ENCODE data around the gene RBBP9.
"Not testable (repeated sequence)": the region's sequence is repeated elsewhere in the genome, so short reads cannot be mapped to it uniquely, and the experiment has no call there.

Gene RBBP9

DNA sequence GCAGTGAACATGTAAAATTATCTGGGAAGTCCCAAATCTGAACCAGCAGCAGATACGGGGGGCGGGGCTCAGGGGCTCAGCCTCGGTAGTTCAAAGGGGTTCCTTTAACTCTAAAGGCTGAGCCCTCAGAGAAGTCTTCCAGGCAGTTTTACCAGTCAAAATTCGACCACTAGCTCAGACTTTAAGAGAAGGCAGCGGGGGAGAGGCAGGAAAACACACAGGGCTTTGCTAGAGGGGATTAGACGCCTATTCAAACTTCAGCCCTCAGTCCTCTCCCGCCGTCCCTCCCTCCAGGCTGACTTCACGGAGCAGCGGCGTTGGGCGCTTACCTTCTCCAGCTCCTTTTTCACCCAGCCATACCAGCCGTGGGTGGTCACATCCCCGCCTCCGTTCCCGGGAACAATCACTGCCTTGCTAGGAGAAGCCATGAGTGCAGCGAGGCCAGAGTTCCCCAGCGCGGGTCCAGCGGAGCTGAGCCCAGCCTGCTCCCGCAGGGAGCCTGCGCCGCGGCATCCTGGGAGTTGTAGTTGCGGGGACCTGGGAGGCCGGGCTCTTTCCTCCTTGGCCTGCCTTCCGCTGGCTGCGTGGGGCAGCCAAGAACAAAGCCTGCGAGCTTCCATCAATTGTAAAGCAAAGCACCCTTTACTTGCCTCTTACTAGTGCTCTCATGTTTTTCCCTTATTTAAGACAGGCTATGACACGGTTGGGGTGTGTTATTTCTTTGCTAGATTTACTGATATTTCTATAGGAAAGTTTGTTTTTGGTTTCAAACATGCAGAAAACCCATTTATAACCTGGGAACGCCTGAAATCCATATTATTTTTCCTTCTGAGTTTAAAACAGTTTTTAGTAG, at the start of gene RBBP9:
Gene RBBP9 (minus strand): TSS at position 486 of the 853 bp plus-strand sequence. CDS start 58 bp downstream, at position 428.
- DNase-seq, result peak; percentile 72

GRCh38 chr20:18545566-18545965, 48.5 kb upstream of the RBBP9 start:
- no peak for DNase-seq

DNA sequence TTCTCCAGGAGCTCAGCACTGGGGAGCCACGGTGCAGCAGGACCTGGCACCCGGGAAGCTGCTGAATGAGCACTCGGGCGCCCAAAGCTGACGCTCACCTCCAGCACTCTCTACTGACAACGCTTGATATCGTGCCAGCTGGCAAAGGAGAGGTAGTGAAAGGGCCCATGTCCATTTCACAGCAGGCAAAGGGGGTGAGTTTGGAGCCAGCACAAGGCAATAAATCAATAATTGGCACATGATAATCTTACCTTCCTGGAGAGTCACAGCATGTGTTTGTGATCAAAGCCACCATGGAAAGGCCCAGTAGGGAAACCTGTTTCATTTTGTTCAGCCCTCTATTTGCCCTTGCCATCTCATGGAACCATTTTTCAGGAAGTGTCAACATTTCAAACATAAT, 46.9 kb upstream of the RBBP9 start:
- no peak for DNase-seq

DNA sequence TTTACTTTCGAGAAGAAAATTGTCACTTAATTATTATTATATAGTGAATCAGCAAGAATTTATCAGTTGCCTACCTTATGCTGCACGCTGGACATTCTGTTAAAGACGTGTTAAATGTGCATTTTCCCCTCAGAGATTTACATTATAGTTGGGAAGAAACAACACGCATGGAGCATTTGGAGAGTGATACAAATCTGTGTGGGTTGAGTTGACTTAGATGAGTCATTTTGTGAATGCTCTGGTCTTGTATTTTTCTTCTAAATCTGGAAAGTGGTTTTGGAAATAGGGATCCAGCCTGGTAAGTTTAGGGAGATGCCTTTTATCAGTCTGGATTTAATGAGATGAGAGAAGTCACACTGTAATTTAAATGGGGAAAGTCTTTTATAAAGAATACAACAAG, 46.2 kb upstream of the RBBP9 start:
- DNase-seq, result no peak

DNA sequence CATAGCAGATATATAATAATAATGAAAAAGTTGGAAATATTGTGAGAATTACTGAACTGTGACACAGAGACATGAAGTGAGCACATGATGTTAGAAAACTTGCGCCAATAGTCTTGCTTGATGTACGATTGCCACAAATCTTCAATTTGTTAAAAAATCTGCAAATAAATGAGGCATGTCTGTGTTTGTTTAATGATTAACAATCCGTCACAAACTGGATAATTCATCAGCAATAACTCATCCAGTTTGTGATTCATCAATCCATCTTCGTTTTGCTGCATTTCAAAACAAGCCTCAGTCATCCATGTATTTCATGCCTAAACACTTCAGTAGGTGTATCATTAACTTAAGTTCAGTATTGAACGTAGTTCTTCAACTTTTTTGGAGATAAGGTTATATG, 44.7 kb upstream of the RBBP9 start:
- no peak for DNase-seq

- DNase-seq, result no peak
Observed at GRCh38 chr20:18537651-18538050, 40.6 kb upstream of the RBBP9 start.

GRCh38 chr20:18533978-18534644, 37.1 kb upstream of the RBBP9 start:
- DNase-seq, result no peak

GRCh38 chr20:18533491-18533890, 36.5 kb upstream of the RBBP9 start:
- no peak for DNase-seq

DNA sequence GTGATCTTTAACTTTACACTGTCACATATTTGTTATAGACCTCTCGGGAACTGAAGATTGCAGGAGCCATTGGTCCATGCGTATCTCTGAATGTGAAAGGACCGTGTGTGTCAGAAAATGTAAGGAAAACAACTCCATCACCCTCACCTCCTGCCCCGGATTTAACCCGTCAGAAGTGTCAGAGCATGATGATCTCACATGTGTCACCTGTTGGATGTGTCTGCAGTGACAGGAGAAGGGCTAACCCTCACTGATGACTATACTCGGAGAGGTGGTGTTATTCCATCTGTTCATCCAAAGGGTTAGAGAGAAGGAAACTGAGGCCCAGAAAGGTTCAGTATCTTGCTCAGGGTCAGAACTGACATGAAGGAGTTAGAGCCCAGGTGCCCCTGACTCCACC, 35.6 kb upstream of the RBBP9 start:
- DNase-seq, result no peak

GRCh38 chr20:18529041-18529440, 32.0 kb upstream of the RBBP9 start:
- DNase-seq, result no peak

DNA sequence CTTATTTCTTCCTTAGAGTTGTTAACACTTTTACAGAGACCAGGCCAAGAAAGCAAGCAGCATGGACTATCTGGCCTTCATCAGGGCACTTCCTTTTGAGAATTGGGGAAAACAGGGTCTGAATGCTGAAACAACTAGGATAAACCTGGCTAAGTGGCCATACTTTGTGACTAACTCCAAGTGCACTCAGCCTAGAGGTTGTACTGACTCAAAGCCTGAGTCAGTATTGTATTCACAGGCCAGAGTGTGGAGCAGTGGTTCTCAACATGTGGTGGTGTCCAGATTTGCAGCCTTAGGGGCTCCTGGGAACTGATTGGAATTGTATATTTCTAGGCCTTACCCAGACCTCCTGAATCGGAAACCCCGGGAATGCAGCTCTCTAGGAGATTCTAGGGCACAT, 30.8 kb upstream of the RBBP9 start:
- no peak for DNase-seq

DNA sequence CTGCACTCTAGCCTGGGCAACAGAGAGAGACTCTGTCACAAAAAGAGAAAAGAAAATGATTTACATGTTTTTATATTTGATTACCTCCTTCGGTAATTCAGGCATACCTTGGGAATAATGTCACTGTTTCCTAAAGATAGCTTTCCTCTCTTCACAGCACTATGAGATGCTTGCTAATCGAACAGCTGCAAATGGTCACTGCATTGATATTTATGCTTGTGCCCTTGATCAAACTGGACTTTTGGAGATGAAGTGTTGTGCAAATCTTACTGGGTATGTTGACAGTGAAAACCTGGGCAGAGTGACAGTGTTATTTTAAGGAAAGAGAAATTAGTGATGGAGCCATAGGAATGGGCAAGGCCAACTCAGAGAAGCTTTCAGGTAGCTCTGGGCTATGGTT, 30.3 kb upstream of the RBBP9 start:
- DNase-seq, result no peak

DNA sequence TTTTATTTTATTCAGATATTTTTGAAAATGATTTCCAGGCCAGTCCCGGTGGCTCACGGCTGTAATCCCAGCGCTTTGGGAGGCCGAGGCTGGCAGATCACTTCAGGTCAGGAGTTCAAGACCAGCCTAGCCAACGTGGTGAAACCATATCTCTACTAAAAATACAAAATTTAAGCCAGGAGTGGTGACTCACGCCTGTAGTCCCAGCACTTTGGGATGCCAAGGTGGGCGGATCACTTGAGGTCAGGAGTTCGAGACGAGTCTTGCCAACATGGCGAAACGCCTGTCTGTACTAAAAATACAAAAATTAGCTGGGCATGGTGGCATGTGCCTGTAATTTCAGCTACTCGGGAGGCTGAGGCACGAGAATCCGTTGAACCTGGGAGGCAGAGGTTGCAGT, 29.7 kb upstream of the RBBP9 start:
- not testable (repeated sequence) for DNase-seq

DNA sequence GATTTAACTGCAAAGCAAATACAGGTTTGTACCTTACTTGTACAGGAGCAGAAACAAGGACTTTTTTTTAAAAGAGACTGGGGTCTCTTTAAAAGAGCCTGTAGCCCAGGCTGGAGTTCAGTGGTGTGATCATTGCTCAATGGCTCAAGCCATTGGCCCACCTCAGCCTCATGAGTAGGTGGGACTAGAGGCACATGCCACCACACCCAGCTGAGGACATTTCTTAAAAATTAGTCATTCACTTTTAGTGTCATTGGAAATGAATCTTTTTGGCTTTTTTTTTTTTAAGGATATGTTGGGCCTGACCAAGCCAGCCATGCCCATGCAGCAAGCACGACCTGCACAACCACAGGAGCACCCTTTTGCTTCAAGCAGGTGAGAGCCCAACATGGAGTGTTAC, 27.6 kb upstream of the RBBP9 start:
- peak; percentile 30 for DNase-seq

- DNase-seq, result no peak
Observed at GRCh38 chr20:18523066-18523465, 26.0 kb upstream of the RBBP9 start.

GRCh38 chr20:18522066-18522465, 25.0 kb upstream of the RBBP9 start:
- not testable (repeated sequence) for DNase-seq

DNA sequence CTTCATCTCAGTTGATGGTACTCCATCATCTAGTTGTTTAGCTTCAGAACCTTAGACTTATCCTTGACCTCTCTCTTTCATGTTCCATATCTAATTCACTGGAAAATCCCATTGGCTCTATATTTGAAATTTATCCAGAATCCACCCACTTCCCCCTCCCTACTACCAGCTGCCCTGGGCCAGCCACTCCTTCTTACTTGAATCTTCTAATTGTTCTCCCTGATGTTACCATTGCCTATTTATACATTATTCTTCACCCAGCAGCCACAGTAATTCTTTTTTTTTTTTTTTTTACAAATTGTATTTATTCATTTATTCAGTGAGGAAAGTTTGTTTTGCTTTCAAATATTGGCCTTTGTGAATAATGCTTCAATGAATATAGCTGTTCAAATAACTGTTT, 18.9 kb upstream of the RBBP9 start:
- no peak for DNase-seq

DNA sequence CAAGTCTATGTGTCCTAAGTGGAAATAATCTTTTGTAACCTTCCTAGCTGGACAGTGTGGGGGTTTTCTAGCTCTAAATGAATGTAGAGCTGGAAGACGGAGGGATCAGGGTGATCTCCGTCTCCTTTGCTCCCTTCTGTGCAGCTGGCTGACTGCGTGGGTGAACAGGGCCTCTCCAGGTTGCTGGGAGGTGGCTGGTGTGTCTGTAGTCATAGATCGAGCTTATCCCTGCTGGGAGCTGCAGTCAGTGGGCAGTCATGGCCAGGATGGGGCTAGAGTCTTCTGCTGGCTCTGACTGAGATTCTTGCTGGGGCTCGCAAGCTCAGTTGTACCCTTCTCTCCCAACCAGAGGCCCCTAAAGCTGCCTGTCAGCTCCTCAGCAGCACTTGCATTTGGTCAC, 17.1 kb upstream of the RBBP9 start:
- no peak for DNase-seq

DNA sequence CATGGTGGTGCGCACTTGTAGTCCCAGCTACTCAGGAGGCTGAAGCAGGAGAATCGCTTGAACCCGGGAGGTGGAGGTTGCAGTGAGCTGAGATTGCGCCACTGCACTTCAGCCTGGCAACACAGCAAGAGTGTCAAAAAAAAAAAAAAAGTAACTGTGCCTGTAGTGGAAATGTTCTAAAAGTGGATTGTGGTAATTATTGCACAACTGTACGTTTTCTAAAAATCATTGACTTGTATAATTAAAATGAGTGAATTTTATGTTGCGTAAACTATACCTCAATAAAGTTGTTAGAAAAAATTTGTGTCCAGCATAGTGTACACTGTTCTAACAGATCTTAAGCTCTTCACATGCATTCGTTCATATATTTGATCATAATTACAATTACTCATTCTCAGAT, 16.2 kb upstream of the RBBP9 start:
- no peak for DNase-seq

DNA sequence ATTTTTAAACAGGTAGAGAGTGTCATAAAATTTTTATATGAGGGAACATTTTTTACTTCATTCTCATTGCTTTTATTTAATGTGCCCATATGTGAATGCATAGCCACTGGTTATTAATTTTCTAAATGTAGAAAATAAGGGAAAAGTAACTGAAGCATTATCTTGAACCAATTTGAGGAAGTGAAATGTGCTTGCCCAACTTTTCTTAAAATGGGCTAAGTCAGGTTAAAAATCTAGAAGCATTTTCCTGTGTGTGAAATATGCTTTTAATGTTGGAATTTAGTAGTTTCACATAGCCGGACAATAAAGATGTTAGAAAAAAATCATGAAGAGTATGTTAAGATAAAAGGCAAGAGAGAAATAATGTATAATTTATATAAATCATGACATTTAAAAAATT, 14.5 kb upstream of the RBBP9 start:
- no peak for DNase-seq

GRCh38 chr20:18507218-18508191, 10.5 kb upstream of the RBBP9 start, which contains the start of gene SEC23B:
SEC23B (plus strand) TSS chr20:18507940; CDS start chr20:18510836, 2,896 bp downstream.
- peak; percentile 99 for DNase-seq

DNA sequence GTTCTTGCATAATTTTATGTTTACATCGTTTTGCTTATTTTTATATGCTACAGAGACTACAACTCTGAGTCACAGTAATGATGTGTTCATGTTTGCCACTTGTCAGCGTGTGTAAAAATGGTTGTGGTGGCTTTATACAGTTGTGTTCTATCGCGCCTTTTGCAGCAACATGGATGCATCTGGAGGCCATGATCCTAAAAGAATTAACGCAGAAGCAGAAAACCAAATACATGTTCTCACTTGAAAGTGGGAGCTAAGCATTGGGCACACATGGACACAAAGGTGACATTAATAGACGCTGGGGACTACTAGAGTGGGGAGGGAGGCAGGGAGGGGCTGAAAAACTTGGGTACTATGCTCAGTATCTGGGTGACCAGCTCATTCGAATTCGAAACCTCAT, 9.7 kb upstream of the RBBP9 start:
- no peak for DNase-seq

GRCh38 chr20:18504479-18505060, 7.5 kb upstream of the RBBP9 start:
- no peak for DNase-seq

All from NCI-H226 (cell line).